HCT116 (cell line): Measurements from ENCODE around the gene SIRT7. TPM values are rescaled to one million over a fixed set of nuclear protein-coding genes. Genes with fewer than 3 reads are reported as not detected.

ENCODE experiments used
- ATAC-seq: fragments of 200-7000 bp; cut with Tn5 transposase; 2 replicates; pipeline ENCODE4 v1.9.1; 2020; ENCODE audit warnings: mild to moderate bottlenecking, moderate library complexity
- BruUV-seq: library from RNA; stranded (reverse); fragments of 400-500 nt; replicated peaks from 2 replicates; lab custom pipeline; 2021; lab: Mats Ljungman, UMichigan
- CTCF ChIA-PET: fragments of 300-600 bp; sonication (Branson Sonifier 250); formaldehyde crosslinking; loops from one replicate; lab custom pipeline; 2021; ENCODE audit warnings: antibody characterized with exemption; lab: Charles Lee
- POLR2A ChIA-PET: fragments of 300-600, 350-600 bp; sonication (Branson Sonifier 250); formaldehyde crosslinking; loops from one replicate; lab custom pipeline; 2021; ENCODE audit warnings: antibody characterized with exemption; lab: Charles Lee
- RAD21 ChIA-PET, 2 experiments: fragments of 300-600 bp; sonication (Branson Sonifier 250); formaldehyde crosslinking; loops; one replicate each; lab custom pipeline; 2023; ENCODE audit warnings: low total read pairs in 2 of 2; ENCODE audit not compliant: uncharacterized antibody in 2 of 2, unreplicated experiment in 2 of 2, low non-redundant PET in 1 of 2; lab: Charles Lee
- DNase-seq: peaks from one replicate; pipeline ENCODE4 v3.0.0-alpha.2; 2010; ENCODE audit warnings: low read depth, low spot score
- H2AFZ ChIP-seq: fragments of 200-600 bp; shearing (Covaris generic), sonication (generic); 2 replicates; pipeline ENCODE4 v1.6.1; 2017; ENCODE audit warnings: low read depth, mixed run types, mixed read lengths, antibody characterized with exemption, low read length; ENCODE audit not compliant: poor library complexity, severe bottlenecking
- H3K27ac ChIP-seq: 2 replicates; pipeline ENCODE4 v1.5.1; 2012; ENCODE audit warnings: low read depth, low read length
- H3K27me3 ChIP-seq: fragments of 200-600 bp; sonication (generic); 2 replicates; pipeline ENCODE4 v1.6.1; 2016; ENCODE audit warnings: mixed run types, low read length, mixed read lengths; ENCODE audit not compliant: insufficient read depth
- H3K36me3 ChIP-seq, 2 experiments: fragments of 200-500 bp in 1 of 2; fragments of 200-600 bp in 1 of 2; sonication (Bioruptor generic) in 1 of 2; sonication (generic) in 1 of 2; 2 replicates each; pipeline versions ENCODE4 v1.5.1 to v1.6.1; 2014 to 2016; ENCODE audit warnings: low read length in 2 of 2, inconsistent platforms in 1 of 2, mixed read lengths in 1 of 2, mixed run types in 1 of 2; ENCODE audit not compliant: insufficient read depth in 2 of 2, control insufficient read depth in 1 of 2
- H3K4me1 ChIP-seq, 2 experiments: fragments of 200-600 bp in 1 of 2; sonication (generic) in 1 of 2; 2 replicates each; pipeline versions ENCODE4 v1.5.1 to v1.6.1; 2012 to 2017; ENCODE audit warnings: low read length in 2 of 2, inconsistent platforms in 1 of 2, mild to moderate bottlenecking in 1 of 2, mixed read lengths in 1 of 2, mixed run types in 1 of 2, moderate library complexity in 1 of 2; ENCODE audit not compliant: insufficient read depth in 2 of 2, control insufficient read depth in 1 of 2
- H3K4me2 ChIP-seq: fragments of 200-600 bp; sonication (generic); 2 replicates; pipeline ENCODE4 v1.6.1; 2017; ENCODE audit warnings: mixed run types, low read length, mixed read lengths
- H3K4me3 ChIP-seq, 2 experiments: fragments of 200-600 bp in 1 of 2; sonication (generic) in 1 of 2; replicated peaks in 1 of 2; 2 replicates each; pipeline ENCODE4 v1.5.1; 2011 to 2016; ENCODE audit warnings: low read length in 2 of 2, control low read depth in 1 of 2, low read depth in 1 of 2, mild to moderate bottlenecking in 1 of 2, mixed read lengths in 1 of 2, mixed run types in 1 of 2
- H3K79me2 ChIP-seq: fragments of 200-600 bp; sonication (generic); 2 replicates; pipeline ENCODE4 v1.6.1; 2017; ENCODE audit warnings: mild to moderate bottlenecking, mixed run types, low read length, moderate library complexity, mixed read lengths; ENCODE audit not compliant: insufficient read depth
- H3K9ac ChIP-seq: fragments of 200-600 bp; sonication (generic); 2 replicates; pipeline ENCODE4 v1.6.1; 2016; ENCODE audit warnings: low read length, mixed read lengths
- H3K9me2 ChIP-seq: fragments of 200-600 bp; sonication (generic), shearing (Covaris generic); 2 replicates; pipeline ENCODE4 v1.6.1; 2017; ENCODE audit warnings: mixed run types, mild to moderate bottlenecking, moderate library complexity; ENCODE audit not compliant: insufficient read depth
- H3K9me3 ChIP-seq, 2 experiments: fragments of 200-500 bp in 1 of 2; fragments of 200-600 bp in 1 of 2; sonication (Bioruptor generic) in 1 of 2; sonication (generic) in 1 of 2; 2 replicates each; pipeline ENCODE4 v1.6.1; 2014 to 2017; ENCODE audit warnings: low read length in 2 of 2, mixed read lengths in 2 of 2, inconsistent platforms in 1 of 2, low read depth in 1 of 2, mild to moderate bottlenecking in 1 of 2, mixed run types in 1 of 2, moderate library complexity in 1 of 2; ENCODE audit not compliant: control insufficient read depth in 1 of 2, insufficient read depth in 1 of 2
- H4K20me1 ChIP-seq: fragments of 200-600 bp; sonication (generic), shearing (Covaris generic); 2 replicates; pipeline ENCODE4 v1.6.1; 2017; ENCODE audit warnings: mixed run types, mild to moderate bottlenecking, moderate library complexity; ENCODE audit not compliant: insufficient read depth
- CTCF ChIP-seq, 3 experiments: fragments of 200-600 bp in 1 of 3; sonication (generic) in 1 of 3; IDR thresholded peaks in 2 of 3; conservative IDR thresholded peaks in 1 of 3; 2 replicates each; pipeline ENCODE4 v1.5.1; 2012 to 2017; ENCODE audit warnings: low read depth in 2 of 3, low read length in 2 of 3, antibody characterized with exemption in 1 of 3, borderline replicate concordance in 1 of 3, control low read depth in 1 of 3, mild to moderate bottlenecking in 1 of 3, mixed read lengths in 1 of 3, mixed run types in 1 of 3, moderate library complexity in 1 of 3; ENCODE audit not compliant: insufficient read depth in 1 of 3
- EGR1 ChIP-seq: IDR thresholded peaks from 2 replicates; pipeline ENCODE4 v1.6.1; 2012; ENCODE audit warnings: low read depth
- ELF1 ChIP-seq: IDR thresholded peaks from 2 replicates; pipeline ENCODE4 v1.6.1; 2012; ENCODE audit warnings: low read depth, borderline replicate concordance
- MAX ChIP-seq: IDR thresholded peaks from 2 replicates; pipeline ENCODE4 v1.6.1; 2012
- RAD21 ChIP-seq: IDR thresholded peaks from 2 replicates; pipeline ENCODE4 v1.6.1; 2012; ENCODE audit warnings: low read depth, mild to moderate bottlenecking
- SP1 ChIP-seq: IDR thresholded peaks from 2 replicates; pipeline ENCODE4 v1.6.1; 2012; ENCODE audit warnings: low read depth
- YY1 ChIP-seq: IDR thresholded peaks from 2 replicates; pipeline ENCODE4 v1.6.1; 2011; ENCODE audit warnings: low read length, low read depth, moderate library complexity, mild to moderate bottlenecking; ENCODE audit not compliant: insufficient replicate concordance; ENCODE audit errors: extremely low read depth
- ZFX ChIP-seq: fragments of 450-650 bp; IDR thresholded peaks from 2 replicates; pipeline ENCODE4 v1.6.1; 2017
- ZNF274 ChIP-seq: fragments of 200-500 bp; sonication (Bioruptor generic); IDR thresholded peaks from 2 replicates; pipeline ENCODE4 v1.6.1; 2014; ENCODE audit warnings: mild to moderate bottlenecking, low read depth, low read length, inconsistent platforms
- intact Hi-C: fragments of 100-400 bp; cut with micrococcal nuclease; formaldehyde crosslinking; loops from 2 replicates; pipeline ENCODE4 v1.10.0; 2022
- total RNA-seq: library from RNA; stranded (reverse); gene quantifications from one replicate; pipeline ENCODE4 v1.2.1, GENCODE V29; 2021; ENCODE audit not compliant: unreplicated experiment

SIRT7 gene
- total RNA-seq, 1 experiment from 2014 or later: 62.6 TPM

GRCh38 chr17:81906476-81907218 lies 11.3 kb downstream of the SIRT7 start:
- POLR2A ChIA-PET: no interaction called here
- CTCF ChIA-PET: no interaction called here
- Histone ChIP-seq H2AFZ (no peak overlapping the region), H3K79me2 (peaks cover 8% of the 10 kb centered on the region; the same call in 1 of the 2 replicates), H3K4me3 (no peak overlapping the region), H3K9ac (no peak overlapping the region), H3K27me3 (no peaks in the 10 kb centered on the region), H3K9me2 (no peaks in the 10 kb centered on the region), H3K9me3 (no peaks in the 10 kb centered on the region), H3K4me1 (peaks cover 8 to 26% of the 10 kb centered on the region in 2 experiments), H3K27ac (no peak overlapping the region), H4K20me1 (no peaks in the 10 kb centered on the region), H3K4me2 (no peak overlapping the region), H3K36me3 (peaks cover 0 to 13% of the 10 kb centered on the region in 2 experiments; a peak in 2 of 4 replicates)
- RAD21 ChIA-PET: no interaction called here
- DNase-seq (no peak), ATAC-seq (peak; percentile 37)
- TF ChIP-seq RAD21 (peak; percentile 92), CTCF (IDR thresholded peaks at IDR 0.05 in 2 of 3, conservative IDR thresholded peaks at IDR 0.05 in 1 of 3; ENCODE audit: borderline replicate concordance in 1 of 3, insufficient read depth in 1 of 3, low read depth in 2 of 3, low read length in 2 of 3) (peak; percentile 71 to 99 (median 79)), EGR1 (no peak)
- no TSS peak for BruUV-seq
- intact Hi-C loops: no loop called here

- H3K4me3 ChIP-seq: no peak overlapping the region
- H2AFZ ChIP-seq: no peak overlapping the region
- H3K9ac ChIP-seq: no peak overlapping the region
- H3K4me1 ChIP-seq: peaks cover 7 to 28% of the 10 kb centered on the region in 2 experiments
- no peak overlapping the region for H3K27ac ChIP-seq
- H4K20me1 ChIP-seq: no peaks in the 10 kb centered on the region
- ATAC-seq: no peak
- ChIA-PET RAD21 (no interaction called here), POLR2A (no interaction called here), CTCF (no interaction called here)
- H3K79me2 ChIP-seq: peaks cover 8% of the 10 kb centered on the region; the same call in 1 of the 2 replicates
- no peak for DNase-seq
- intact Hi-C loops: no loop called here
- BruUV-seq: no TSS peak
- no peak overlapping the region for H3K4me2 ChIP-seq
- H3K36me3 ChIP-seq: peaks cover 0 to 13% of the 10 kb centered on the region in 2 experiments; a peak in 2 of 4 replicates
- no peaks in the 10 kb centered on the region for H3K9me2 ChIP-seq
- no peaks in the 10 kb centered on the region for H3K9me3 ChIP-seq
- no peaks in the 10 kb centered on the region for H3K27me3 ChIP-seq
- TF ChIP-seq RAD21 (no peak), MAX (no peak), YY1 (no peak), ZFX (no peak), SP1 (no peak), CTCF (IDR thresholded peaks at IDR 0.05 in 2 of 3, conservative IDR thresholded peaks at IDR 0.05 in 1 of 3; ENCODE audit: borderline replicate concordance in 1 of 3, insufficient read depth in 1 of 3, low read depth in 2 of 3, low read length in 2 of 3) (no peak), ELF1 (no peak), ZNF274 (no peak)
Measured at GRCh38 chr17:81905993-81906392, 12.0 kb downstream of the SIRT7 start.
